K562 (cell line): ENCODE data around the gene LRRC59. TPM values are rescaled to one million over a fixed set of nuclear protein-coding genes. Genes with fewer than 3 reads are reported as not detected.

Experiments used
- C11orf30 ChIP-seq: fragments of 450-650 bp; IDR thresholded peaks from 2 replicates; pipeline ENCODE4 v1.6.1; 2016; ENCODE audit warnings: low read depth, mild to moderate bottlenecking
- ELF2 ChIP-seq: fragments of 250-450 bp; sonication (Bioruptor Pico); IDR thresholded peaks from 2 replicates; pipeline ENCODE4 v1.5.0; 2021; ENCODE audit warnings: mild to moderate bottlenecking
- FOXM1 ChIP-seq, 2 experiments: fragments of 450-650 bp in 1 of 2; sonication (generic) in 1 of 2; formaldehyde crosslinking in 1 of 2; IDR thresholded peaks; 2 replicates each; pipeline versions ENCODE4 v1.6.1 to v1.9.0; 2017 to 2022; ENCODE audit warnings: low read depth in 2 of 2, mild to moderate bottlenecking in 2 of 2, missing genetic modification reagents in 1 of 2, moderate library complexity in 1 of 2
- GTF2B ChIP-seq: IDR thresholded peaks from 2 replicates; pipeline ENCODE4 v1.6.1; 2011; ENCODE audit not compliant: insufficient read length; ENCODE audit errors: extremely low read depth
- HNRNPK ChIP-seq: fragments of 200-400 bp; formaldehyde crosslinking; IDR thresholded peaks from one replicate; pipeline ENCODE4 v1.6.1; 2018; ENCODE audit warnings: mild to moderate bottlenecking, low read depth, low read length; ENCODE audit not compliant: poor library complexity, severe bottlenecking
- MXI1 ChIP-seq: IDR thresholded peaks from 2 replicates; pipeline ENCODE4 v1.6.1; 2011; ENCODE audit warnings: low read depth, mild to moderate bottlenecking, improper control_type of control experiment, low read length
- NFIC ChIP-seq: fragments of 450-650 bp; IDR thresholded peaks from 2 replicates; pipeline ENCODE4 v1.6.1; 2017; ENCODE audit warnings: mild to moderate bottlenecking, inconsistent platforms
- NR4A1 ChIP-seq, 2 experiments: fragments of 250-450 bp in 1 of 2; fragments of 450-650 bp in 1 of 2; sonication (Bioruptor Pico) in 1 of 2; IDR thresholded peaks; 2 replicates each; pipeline versions ENCODE4 v1.4.0 to v1.6.1; 2016 to 2020; ENCODE audit warnings: mild to moderate bottlenecking in 2 of 2, missing compliant biosample characterization in 1 of 2, missing genetic modification characterization in 1 of 2, moderate library complexity in 1 of 2
- SP1 ChIP-seq: sonication (generic); formaldehyde crosslinking; IDR thresholded peaks from 2 replicates; pipeline ENCODE4 v1.8.1; 2022; ENCODE audit warnings: mild to moderate bottlenecking, missing genetic modification reagents
- TAL1 ChIP-seq: fragments of 450-650 bp; IDR thresholded peaks from 2 replicates; pipeline ENCODE4 v1.6.1; 2016; ENCODE audit warnings: mild to moderate bottlenecking
- VEZF1 ChIP-seq: fragments of 200-800 bp; sonication (Bioruptor generic); IDR thresholded peaks from 2 replicates; pipeline ENCODE4 v1.6.1; 2017; ENCODE audit warnings: missing genetic modification characterization, missing compliant biosample characterization
- ZNF707 ChIP-seq: fragments of 250-450 bp; sonication (Bioruptor Pico); conservative IDR thresholded peaks from 2 replicates; pipeline ENCODE4 v1.8.0; 2022; ENCODE audit warnings: inconsistent platforms, mild to moderate bottlenecking, moderate library complexity
- polyA plus RNA-seq, 8 experiments: library from polyadenylated mRNA; depleted of rRNA in 4 of 8; stranded (reverse) in 5 of 8; unstranded in 3 of 8; fragments of >200 nt; fragmentation: Nextera tagmentation in 2 of 8; fragmentation: Illumina TruSeq in 1 of 8; extraction: Ambion mirVana in 2 of 8; extraction: Trizol in 1 of 8; gene quantifications; 2 replicates each; pipeline versions ENCODE4 v1.2.1 to v1.2.3, GENCODE V29; 2011 to 2014; ENCODE audit warnings: inconsistent platforms in 1 of 8, missing spikeins in 1 of 8
- total RNA-seq, 7 experiments: library from RNA; depleted of rRNA in 6 of 7; stranded (reverse); fragments of >200 nt in 6 of 7; fragmentation: Illumina TruSeq in 2 of 7; extraction: Trizol in 2 of 7; gene quantifications; 2 replicates each; pipeline versions ENCODE4 v1.2.1 to v1.2.3, GENCODE V29; 2011 to 2021; ENCODE audit warnings: low replicate concordance in 1 of 7
- TF ChIP-seq, protein P1 (sequence below), 2 experiments: IDR thresholded peaks in 1 of 2; conservative IDR thresholded peaks in 1 of 2; 2 replicates each; pipeline ENCODE4 v1.6.1; 2016; ENCODE audit warnings: low read depth in 2 of 2, mild to moderate bottlenecking in 1 of 2, missing compliant biosample characterization in 1 of 2, missing genetic modification characterization in 1 of 2, moderate library complexity in 1 of 2
- TF ChIP-seq, protein P2 (sequence below): fragments of 450-650 bp; formaldehyde crosslinking; IDR thresholded peaks from 2 replicates; pipeline ENCODE4 v1.4.0; 2022; ENCODE audit warnings: missing genetic modification characterization
- TF ChIP-seq, protein P3 (sequence below): fragments of 200-800 bp; sonication (Bioruptor generic); IDR thresholded peaks from 2 replicates; pipeline ENCODE4 v1.6.1; 2016; ENCODE audit warnings: missing genetic modification characterization, missing compliant biosample characterization

Gene LRRC59
- total and polyA plus RNA-seq, 9 of the 15 experiments (the other 6 are each of a cell fraction or from before 2014, with no cell fraction given), result 27.8 to 244 (median 154) TPM

- TF ChIP-seq, protein P1, sequence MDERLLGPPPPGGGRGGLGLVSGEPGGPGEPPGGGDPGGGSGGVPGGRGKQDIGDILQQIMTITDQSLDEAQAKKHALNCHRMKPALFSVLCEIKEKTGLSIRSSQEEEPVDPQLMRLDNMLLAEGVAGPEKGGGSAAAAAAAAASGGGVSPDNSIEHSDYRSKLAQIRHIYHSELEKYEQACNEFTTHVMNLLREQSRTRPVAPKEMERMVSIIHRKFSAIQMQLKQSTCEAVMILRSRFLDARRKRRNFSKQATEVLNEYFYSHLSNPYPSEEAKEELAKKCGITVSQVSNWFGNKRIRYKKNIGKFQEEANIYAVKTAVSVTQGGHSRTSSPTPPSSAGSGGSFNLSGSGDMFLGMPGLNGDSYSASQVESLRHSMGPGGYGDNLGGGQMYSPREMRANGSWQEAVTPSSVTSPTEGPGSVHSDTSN (CRISPR knock-in tag; IDR thresholded peaks at IDR 0.05; ENCODE audit: low read depth), result peak; percentile 41; the same call in 1 of the 2 replicates
- TF ChIP-seq, protein P1 (tag; conservative IDR thresholded peaks at IDR 0.05; ENCODE audit: low read depth), result peak; percentile 97
- peak; percentile 50 for TF ChIP-seq NFIC
- no peak for TF ChIP-seq ELF2
- TF ChIP-seq NR4A1 (CRISPR knock-in tag; IDR thresholded peaks at IDR 0.05), result no peak
- TF ChIP-seq NR4A1 (tag; IDR thresholded peaks at IDR 0.05), result no peak
- peak; percentile 10; the same call in 1 of the 2 replicates for TF ChIP-seq C11orf30
- TF ChIP-seq VEZF1 (CRISPR knock-in tag), result peak; percentile 82
- TF ChIP-seq, protein P2, sequence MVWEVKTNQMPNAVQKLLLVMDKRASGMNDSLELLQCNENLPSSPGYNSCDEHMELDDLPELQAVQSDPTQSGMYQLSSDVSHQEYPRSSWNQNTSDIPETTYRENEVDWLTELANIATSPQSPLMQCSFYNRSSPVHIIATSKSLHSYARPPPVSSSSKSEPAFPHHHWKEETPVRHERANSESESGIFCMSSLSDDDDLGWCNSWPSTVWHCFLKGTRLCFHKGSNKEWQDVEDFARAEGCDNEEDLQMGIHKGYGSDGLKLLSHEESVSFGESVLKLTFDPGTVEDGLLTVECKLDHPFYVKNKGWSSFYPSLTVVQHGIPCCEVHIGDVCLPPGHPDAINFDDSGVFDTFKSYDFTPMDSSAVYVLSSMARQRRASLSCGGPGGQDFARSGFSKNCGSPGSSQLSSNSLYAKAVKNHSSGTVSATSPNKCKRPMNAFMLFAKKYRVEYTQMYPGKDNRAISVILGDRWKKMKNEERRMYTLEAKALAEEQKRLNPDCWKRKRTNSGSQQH (CRISPR knock-in tag), result no peak
- TF ChIP-seq ZNF707, result no peak
- TF ChIP-seq, protein P3, sequence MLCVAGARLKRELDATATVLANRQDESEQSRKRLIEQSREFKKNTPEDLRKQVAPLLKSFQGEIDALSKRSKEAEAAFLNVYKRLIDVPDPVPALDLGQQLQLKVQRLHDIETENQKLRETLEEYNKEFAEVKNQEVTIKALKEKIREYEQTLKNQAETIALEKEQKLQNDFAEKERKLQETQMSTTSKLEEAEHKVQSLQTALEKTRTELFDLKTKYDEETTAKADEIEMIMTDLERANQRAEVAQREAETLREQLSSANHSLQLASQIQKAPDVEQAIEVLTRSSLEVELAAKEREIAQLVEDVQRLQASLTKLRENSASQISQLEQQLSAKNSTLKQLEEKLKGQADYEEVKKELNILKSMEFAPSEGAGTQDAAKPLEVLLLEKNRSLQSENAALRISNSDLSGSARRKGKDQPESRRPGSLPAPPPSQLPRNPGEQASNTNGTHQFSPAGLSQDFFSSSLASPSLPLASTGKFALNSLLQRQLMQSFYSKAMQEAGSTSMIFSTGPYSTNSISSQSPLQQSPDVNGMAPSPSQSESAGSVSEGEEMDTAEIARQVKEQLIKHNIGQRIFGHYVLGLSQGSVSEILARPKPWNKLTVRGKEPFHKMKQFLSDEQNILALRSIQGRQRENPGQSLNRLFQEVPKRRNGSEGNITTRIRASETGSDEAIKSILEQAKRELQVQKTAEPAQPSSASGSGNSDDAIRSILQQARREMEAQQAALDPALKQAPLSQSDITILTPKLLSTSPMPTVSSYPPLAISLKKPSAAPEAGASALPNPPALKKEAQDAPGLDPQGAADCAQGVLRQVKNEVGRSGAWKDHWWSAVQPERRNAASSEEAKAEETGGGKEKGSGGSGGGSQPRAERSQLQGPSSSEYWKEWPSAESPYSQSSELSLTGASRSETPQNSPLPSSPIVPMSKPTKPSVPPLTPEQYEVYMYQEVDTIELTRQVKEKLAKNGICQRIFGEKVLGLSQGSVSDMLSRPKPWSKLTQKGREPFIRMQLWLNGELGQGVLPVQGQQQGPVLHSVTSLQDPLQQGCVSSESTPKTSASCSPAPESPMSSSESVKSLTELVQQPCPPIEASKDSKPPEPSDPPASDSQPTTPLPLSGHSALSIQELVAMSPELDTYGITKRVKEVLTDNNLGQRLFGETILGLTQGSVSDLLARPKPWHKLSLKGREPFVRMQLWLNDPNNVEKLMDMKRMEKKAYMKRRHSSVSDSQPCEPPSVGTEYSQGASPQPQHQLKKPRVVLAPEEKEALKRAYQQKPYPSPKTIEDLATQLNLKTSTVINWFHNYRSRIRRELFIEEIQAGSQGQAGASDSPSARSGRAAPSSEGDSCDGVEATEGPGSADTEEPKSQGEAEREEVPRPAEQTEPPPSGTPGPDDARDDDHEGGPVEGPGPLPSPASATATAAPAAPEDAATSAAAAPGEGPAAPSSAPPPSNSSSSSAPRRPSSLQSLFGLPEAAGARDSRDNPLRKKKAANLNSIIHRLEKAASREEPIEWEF, result no peak
- peak; percentile 13; the same call in 1 of the 2 replicates for TF ChIP-seq FOXM1 (IDR thresholded peaks at IDR 0.05; ENCODE audit: low read depth)
- no peak for TF ChIP-seq FOXM1 (CRISPR knock-in tag; IDR thresholded peaks at IDR 0.05; ENCODE audit: low read depth)
- no peak for TF ChIP-seq MXI1
- no peak for TF ChIP-seq HNRNPK
- TF ChIP-seq SP1 (CRISPR knock-in tag), result no peak
- TF ChIP-seq GTF2B, result no peak
- no peak for TF ChIP-seq TAL1
Observed at GRCh38 chr17:50443505-50443974, 46.2 kb upstream of the LRRC59 start (continued).
